H1 (cell line): ENCODE results near the gene GPSM1. TPM values are rescaled to one million over a fixed set of nuclear protein-coding genes. Genes with fewer than 3 reads are reported as not detected.

Experiments used
- CTCF ChIA-PET: fragments of 300-600 bp; sonication (Branson Sonifier 250); formaldehyde crosslinking; loops from one replicate; lab custom pipeline; 2021; ENCODE audit not compliant: partially characterized antibody; lab: Charles Lee
- POLR2A ChIA-PET: fragments of 300-600 bp; sonication (Branson Sonifier 250); formaldehyde crosslinking; loops from one replicate; lab custom pipeline; 2021; ENCODE audit warnings: inconsistent platforms; ENCODE audit not compliant: partially characterized antibody; lab: Charles Lee
- DNase-seq, 2 experiments: peaks; one replicate each; pipeline versions ENCODE4 v3.0.0 to v3.0.0-alpha.2; 2010 to 2022; ENCODE audit warnings: low spot score in 2 of 2, low read depth in 1 of 2, mixed read lengths in 1 of 2
- FAIRE-seq: peaks from 2 replicates; lab custom pipeline; 2011; peaks lifted over from hg19 to GRCh38; lab: Jason Lieb, UNC
- H2AFZ ChIP-seq: 2 replicates; pipeline ENCODE4 v1.8.1; 2012; ENCODE audit warnings: low read length, inconsistent platforms
- H2AK5ac ChIP-seq: 2 replicates; pipeline ENCODE4 v1.6.1; 2013; ENCODE audit warnings: low read depth, low read length
- H2BK120ac ChIP-seq: replicated peaks from 2 replicates; pipeline ENCODE3; 2013; ENCODE audit warnings: low read depth, low read length, inconsistent platforms
- H2BK12ac ChIP-seq: 2 replicates; pipeline ENCODE4 v1.6.1; 2013; ENCODE audit warnings: low read depth, low read length
- H2BK15ac ChIP-seq: 2 replicates; pipeline ENCODE4 v1.6.1; 2013; ENCODE audit warnings: low read length
- H2BK20ac ChIP-seq: 2 replicates; pipeline ENCODE4 v1.6.1; 2013; ENCODE audit warnings: low read length
- H2BK5ac ChIP-seq: 2 replicates; pipeline ENCODE4 v1.6.1; 2013; ENCODE audit warnings: low read depth, low read length
- H3K14ac ChIP-seq: 2 replicates; pipeline ENCODE4 v1.6.1; 2013; ENCODE audit warnings: inconsistent platforms; ENCODE audit not compliant: insufficient read length
- H3K18ac ChIP-seq: 2 replicates; pipeline ENCODE4 v1.6.1; 2013; ENCODE audit warnings: low read length; ENCODE audit errors: extremely low read depth
- H3K23ac ChIP-seq: 2 replicates; pipeline ENCODE4 v1.6.1; 2013; ENCODE audit warnings: inconsistent platforms; ENCODE audit not compliant: insufficient read length
- H3K23me2 ChIP-seq: 2 replicates; pipeline ENCODE4 v1.6.1; 2013; ENCODE audit warnings: low read depth, low read length
- H3K27ac ChIP-seq: 2 replicates; pipeline ENCODE4 v1.6.1; 2011; ENCODE audit warnings: low read depth, low read length, inconsistent platforms
- H3K27me3 ChIP-seq, 4 experiments: replicated peaks in 1 of 4; 1 replicate in 1 of 4; 2 replicates in 3 of 4; pipeline versions ENCODE4 v1.6.1 to v1.8.1; 2011 to 2013; ENCODE audit warnings: low read length in 3 of 4, mild to moderate bottlenecking in 3 of 4, inconsistent platforms in 2 of 4, mixed read lengths in 2 of 4, moderate library complexity in 1 of 4; ENCODE audit not compliant: control insufficient read depth in 3 of 4, insufficient read depth in 3 of 4; ENCODE audit errors: extremely low read depth in 1 of 4
- H3K36me3 ChIP-seq, 4 experiments: 2 replicates each; pipeline versions ENCODE4 v1.6.1 to v1.8.1; 2011 to 2013; ENCODE audit warnings: mild to moderate bottlenecking in 4 of 4, low read length in 3 of 4, moderate library complexity in 2 of 4, control low read depth in 1 of 4, inconsistent platforms in 1 of 4; ENCODE audit not compliant: insufficient read depth in 4 of 4, control insufficient read depth in 2 of 4
- H3K4ac ChIP-seq: replicated peaks from 2 replicates; pipeline ENCODE3; 2013; ENCODE audit warnings: low read length, low read depth, mixed read lengths, inconsistent platforms; ENCODE audit not compliant: insufficient read length
- H3K4me1 ChIP-seq, 4 experiments: replicated peaks in 1 of 4; 1 replicate in 1 of 4; 2 replicates in 3 of 4; pipeline versions ENCODE4 v1.6.1 to v1.8.1; 2011 to 2013; ENCODE audit warnings: low read length in 3 of 4, inconsistent platforms in 2 of 4, mixed read lengths in 1 of 4; ENCODE audit not compliant: insufficient read depth in 4 of 4, control insufficient read depth in 3 of 4
- H3K4me2 ChIP-seq, 2 experiments: 2 replicates each; pipeline versions ENCODE4 v1.6.1 to v1.8.1; 2011 to 2013; ENCODE audit warnings: low read depth in 2 of 2, low read length in 2 of 2, control low read depth in 1 of 2, inconsistent platforms in 1 of 2, mild to moderate bottlenecking in 1 of 2; ENCODE audit not compliant: insufficient read depth in 1 of 2
- H3K4me3 ChIP-seq, 4 experiments: fragments of 200-600, 300-600 bp in 1 of 4; sonication (generic), shearing (Covaris generic), sonication (Bioruptor Twin) in 1 of 4; 2 replicates each; pipeline versions ENCODE4 v1.5.1 to v1.8.1; 2011 to 2016; ENCODE audit warnings: low read length in 4 of 4, low read depth in 3 of 4, control low read depth in 2 of 4, inconsistent platforms in 2 of 4, mild to moderate bottlenecking in 2 of 4, mixed read lengths in 1 of 4, moderate library complexity in 1 of 4; ENCODE audit not compliant: insufficient read depth in 2 of 4; ENCODE audit errors: extremely low read depth in 1 of 4
- H3K56ac ChIP-seq: replicated peaks from 2 replicates; pipeline ENCODE3; 2013; ENCODE audit warnings: low read depth, mild to moderate bottlenecking, mixed read lengths, low read length, inconsistent platforms; ENCODE audit not compliant: insufficient read length
- H3K79me1 ChIP-seq: 2 replicates; pipeline ENCODE4 v1.6.1; 2013; ENCODE audit warnings: low read depth, low read length, control low read depth
- H3K79me2 ChIP-seq, 2 experiments: 2 replicates each; pipeline versions ENCODE4 v1.6.1 to v1.8.1; 2012 to 2013; ENCODE audit warnings: low read length in 2 of 2, mild to moderate bottlenecking in 2 of 2, inconsistent platforms in 1 of 2; ENCODE audit not compliant: insufficient read depth in 2 of 2, control insufficient read depth in 1 of 2
- H3K9ac ChIP-seq, 4 experiments: replicated peaks in 1 of 4; 1 replicate in 1 of 4; 2 replicates in 3 of 4; pipeline versions ENCODE4 v1.6.1 to v1.8.1; 2011 to 2013; ENCODE audit warnings: low read depth in 3 of 4, low read length in 3 of 4, control low read depth in 2 of 4, mild to moderate bottlenecking in 2 of 4, moderate library complexity in 2 of 4, inconsistent platforms in 1 of 4; ENCODE audit errors: extremely low read depth in 1 of 4
- H3K9me3 ChIP-seq, 2 experiments: 2 replicates each; pipeline versions ENCODE4 v1.6.1 to v1.8.1; 2012 to 2013; ENCODE audit warnings: mild to moderate bottlenecking in 2 of 2, moderate library complexity in 2 of 2, control low read depth in 1 of 2, inconsistent platforms in 1 of 2, low read depth in 1 of 2, low read length in 1 of 2, mixed read lengths in 1 of 2; ENCODE audit not compliant: insufficient read depth in 2 of 2
- H4K20me1 ChIP-seq, 2 experiments: replicated peaks in 1 of 2; 2 replicates each; pipeline versions ENCODE3 to v1.8.1; 2011 to 2013; ENCODE audit warnings: inconsistent platforms in 2 of 2, low read length in 2 of 2, mild to moderate bottlenecking in 1 of 2; ENCODE audit not compliant: insufficient read depth in 2 of 2, control insufficient read depth in 1 of 2
- H4K5ac ChIP-seq: 2 replicates; pipeline ENCODE4 v1.6.1; 2013; ENCODE audit warnings: low read length, low read depth, mixed read lengths, inconsistent platforms; ENCODE audit not compliant: insufficient read length
- H4K8ac ChIP-seq: 2 replicates; pipeline ENCODE4 v1.8.0; 2013; ENCODE audit warnings: mild to moderate bottlenecking, moderate library complexity, low read length, inconsistent platforms; ENCODE audit not compliant: insufficient read depth; ENCODE audit errors: extremely low read depth
- H4K91ac ChIP-seq: replicated peaks from 2 replicates; pipeline ENCODE3; 2013; ENCODE audit warnings: low read length, mixed read lengths, inconsistent platforms; ENCODE audit not compliant: insufficient read length
- BCL11A ChIP-seq, 2 experiments: IDR thresholded peaks; one replicate each; pipeline ENCODE4 v1.6.1; 2011; ENCODE audit warnings: low read depth in 2 of 2, low read length in 2 of 2, mild to moderate bottlenecking in 2 of 2
- CTBP2 ChIP-seq: IDR thresholded peaks from 2 replicates; pipeline ENCODE4 v1.7.0; 2011; ENCODE audit warnings: borderline replicate concordance, mild to moderate bottlenecking, moderate library complexity, mixed read lengths, low read length; ENCODE audit not compliant: insufficient read depth, insufficient read length
- E2F6 ChIP-seq: IDR thresholded peaks from 2 replicates; pipeline ENCODE4 v1.6.1; 2012; ENCODE audit warnings: inconsistent platforms
- FOSL1 ChIP-seq: IDR thresholded peaks from 2 replicates; pipeline ENCODE4 v1.6.1; 2011; ENCODE audit warnings: mild to moderate bottlenecking, low read depth, low read length, moderate library complexity; ENCODE audit not compliant: insufficient read depth
- KDM1A ChIP-seq: fragments of 200-600, 300-600 bp; sonication (generic); IDR thresholded peaks from 2 replicates; pipeline ENCODE4 v1.7.1; 2016; ENCODE audit warnings: mild to moderate bottlenecking, low read length, borderline replicate concordance
- NANOG ChIP-seq: IDR thresholded peaks from 2 replicates; pipeline ENCODE4 v1.6.1; 2011; ENCODE audit warnings: low read length, low read depth, mild to moderate bottlenecking, inconsistent platforms; ENCODE audit not compliant: insufficient read depth, poor library complexity, severe bottlenecking
- NRF1 ChIP-seq: IDR thresholded peaks from 2 replicates; pipeline ENCODE4 v1.6.1; 2011; ENCODE audit warnings: mild to moderate bottlenecking, low read depth, low read length, improper control_type of control experiment
- RFX5 ChIP-seq: IDR thresholded peaks from 2 replicates; pipeline ENCODE4 v1.6.1; 2011; ENCODE audit warnings: low read depth, low read length, improper control_type of control experiment, borderline replicate concordance
- SIRT6 ChIP-seq: IDR thresholded peaks from one replicate; pipeline ENCODE4 v1.7.1; 2012; ENCODE audit warnings: low read length, inconsistent platforms
- SP2 ChIP-seq: IDR thresholded peaks from 2 replicates; pipeline ENCODE4 v1.6.1; 2012; ENCODE audit warnings: mild to moderate bottlenecking, low read length, inconsistent platforms
- SRF ChIP-seq: IDR thresholded peaks from 2 replicates; pipeline ENCODE4 v1.6.1; 2011; ENCODE audit warnings: mild to moderate bottlenecking, low read depth, low read length, moderate library complexity
- WGBS, 2 experiments: shearing (Covaris generic) in 1 of 2; methylation state at CpG; one replicate each; pipeline versions ENCODE4 v1.1.6 to v1.1.7; 2013 to 2015; ENCODE audit warnings: low lambda C conversion rate in 2 of 2, mixed read lengths in 2 of 2, inconsistent platforms in 1 of 2, low coverage in 1 of 2, missing lambda C conversion rate in 1 of 2; ENCODE audit not compliant: insufficient replicate concordance in 2 of 2, insufficient coverage in 1 of 2, insufficient read length in 1 of 2; ENCODE audit errors: extremely low coverage in 1 of 2, missing lambda C conversion rate in 1 of 2; 5-methylcytosine and 5-hydroxymethylcytosine counted together
- polyA plus RNA-seq, 7 experiments: library from polyadenylated mRNA; depleted of rRNA in 3 of 7; stranded (reverse) in 5 of 7; unstranded in 2 of 7; fragments of >200 nt in 5 of 7; fragments of 200-250 nt in 2 of 7; gene quantifications; 1 replicate in 5 of 7; 2 replicates in 1 of 7; 4 replicates in 1 of 7; pipeline versions ENCODE4 v1.2.1 to v1.2.3, GENCODE V29; 2011 to 2013; ENCODE audit warnings: missing spikeins in 2 of 7, mixed read lengths in 2 of 7
- total RNA-seq: library from RNA; stranded (reverse); fragmentation: NEBNext Ultra II Directional; extraction: Animal tissue kit (Norgen Biotek cat#: 25700); gene quantifications from 2 replicates; pipeline ENCODE4 v1.2.1, GENCODE V29; 2021
- TF ChIP-seq, protein P1 (sequence below): IDR thresholded peaks from 2 replicates; pipeline ENCODE4 v1.6.1; 2011; ENCODE audit warnings: low read depth, mild to moderate bottlenecking, low read length; ENCODE audit not compliant: insufficient read depth

GPSM1 gene
- total and polyA plus RNA-seq, 2 of the 8 experiments (the other 6 are each of a cell fraction or from before 2014, with no cell fraction given) = 12.8 to 18.0 TPM

GRCh38 chr9:136343884-136344269, 16.5 kb downstream of the GPSM1 start:
- Histone ChIP-seq H3K23me2 (peaks cover 2% of the 10 kb centered on the region; the same call in 1 of the 2 replicates), H2BK120ac (no peak overlapping the region), H2BK12ac (no peak overlapping the region), H2BK15ac (no peak overlapping the region), H2BK20ac (no peak overlapping the region), H3K23ac (no peak overlapping the region), H3K27ac (no peak overlapping the region), H4K5ac (no peak overlapping the region), H3K27me3 (no peaks in the 10 kb centered on the region), H3K9ac (no peak overlapping the region), H3K4me1 (peaks cover 0 to 19% (median 10%) of the 10 kb centered on the region in 4 experiments; a peak in 6 of 7 replicates), H3K4me2 (no peak overlapping the region), H3K79me2 (no peaks in the 10 kb centered on the region), H3K79me1 (no peaks in the 10 kb centered on the region), H3K4ac (no peak overlapping the region), H3K56ac (no peak overlapping the region), H3K14ac (no peak overlapping the region), H4K91ac (no peak overlapping the region), H3K36me3 (no peaks in the 10 kb centered on the region), H3K4me3 (no peak overlapping the region), H4K8ac (peak overlapping the region; percentile 43), H2AFZ (no peak overlapping the region), H2BK5ac (0 out of 2 replicates have a peak overlapping the region, but pooled peaks have one; percentile 85), H4K20me1 (no peaks in the 10 kb centered on the region), H3K9me3 (no peaks in the 10 kb centered on the region), H2AK5ac (peak overlapping the region; percentile 93; the same call in 1 of the 2 replicates), H3K18ac (no peak overlapping the region; the same call in 1 of the 2 replicates)
- WGBS, 2 experiments = 98% methylated on average over 10 of the region's 24 CpGs; no CpG with 5 or more reads in 1 of the 2 experiments
- no peak for FAIRE-seq
- CTCF ChIA-PET = interaction anchor here (1.4 to 7.9 kb wide), 4 partner anchors 10 to 27 kb away, joined by 3 to 80 read pairs (median 20); partner anchors contain the start of genes DNLZ and GPSM1
- no peak for DNase-seq
- POLR2A ChIA-PET = interaction anchor here (1.0 to 8.0 kb wide), 4 partner anchors 10 to 64 kb away, joined by 3 to 137 read pairs (median 5); partner anchors contain the start of gene DNLZ
- TF ChIP-seq, protein P1, sequence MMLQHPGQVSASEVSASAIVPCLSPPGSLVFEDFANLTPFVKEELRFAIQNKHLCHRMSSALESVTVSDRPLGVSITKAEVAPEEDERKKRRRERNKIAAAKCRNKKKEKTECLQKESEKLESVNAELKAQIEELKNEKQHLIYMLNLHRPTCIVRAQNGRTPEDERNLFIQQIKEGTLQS = no peak
- no peak for TF ChIP-seq SP2
- TF ChIP-seq NRF1 = no peak
- TF ChIP-seq BCL11A (IDR thresholded peaks at IDR 0.05; ENCODE audit: low read depth in 2 of 2, low read length in 2 of 2) = no peak
- TF ChIP-seq FOSL1 = no peak
- no peak for TF ChIP-seq E2F6
- no peak for TF ChIP-seq NANOG
- TF ChIP-seq SIRT6 = no peak
- no peak for TF ChIP-seq SRF
- no peak for TF ChIP-seq RFX5
- TF ChIP-seq CTBP2 = no peak
- no peak for TF ChIP-seq KDM1A
